Gastrocnemius medialis (tissue), 4 donors: ENCODE data around the gene ZAR1L.

Experiments used
- CTCF ChIP-seq, 5 experiments: fragments of 450-650 bp in 3 of 5; fragments of 200-600 bp in 2 of 5; sonication (generic) in 2 of 5; IDR thresholded peaks in 4 of 5; conservative IDR thresholded peaks in 1 of 5; 1 replicate in 4 of 5; 2 replicates in 1 of 5; pipeline ENCODE4 v1.5.1; 2016 to 2019; ENCODE audit warnings: antibody characterized with exemption in 5 of 5, mild to moderate bottlenecking in 3 of 5, moderate library complexity in 3 of 5
- POLR2A ChIP-seq, 2 donors: fragments of 450-650 bp; IDR thresholded peaks; one replicate each; pipeline ENCODE4 v1.6.1; 2017; ENCODE audit warnings: antibody characterized with exemption in 2 of 2, mild to moderate bottlenecking in 2 of 2, moderate library complexity in 2 of 2

GRCh38 chr13:32347651-32348050, 32.5 kb upstream of the ZAR1L start:
- TF ChIP-seq CTCF (IDR thresholded peaks at IDR 0.05 in 4 of 5, conservative IDR thresholded peaks at IDR 0.05 in 1 of 5) (no peak), POLR2A (IDR thresholded peaks at IDR 0.05) (no peak)
